ENCODE measurements around the gene CDH12. TPM values are rescaled to one million over a fixed set of nuclear protein-coding genes. Genes with fewer than 3 reads are reported as not detected.
"Not testable (repeated sequence)": the region's sequence is repeated elsewhere in the genome, so short reads cannot be mapped to it uniquely, and the experiment has no call there.

Gene CDH12
- total RNA-seq, 1 experiment from 2014 or later = not detected

- Histone ChIP-seq H3K9ac (ENCODE audit: extremely low read depth, insufficient read length, low read length) (no peak overlapping the region), H3K4me1 (ENCODE audit: insufficient read depth, low read length) (no peaks in the 10 kb centered on the region), H4K20me1 (ENCODE audit: control insufficient read depth, insufficient read depth, insufficient read length) (no peaks in the 10 kb centered on the region), H3K27me3 (ENCODE audit: insufficient read depth, low read length) (no peaks in the 10 kb centered on the region), H3K9me3 (ENCODE audit: control insufficient read depth, low read depth, low read length) (no peaks in the 10 kb centered on the region), H4K8ac (replicated peaks; ENCODE audit: insufficient read length, low read depth, low read length) (no peak overlapping the region), H4K91ac (ENCODE audit: insufficient read length, low read depth, low read length) (no peak overlapping the region), H3K56ac (ENCODE audit: insufficient read length, low read depth, low read length) (no peak overlapping the region), H3T11ph (ENCODE audit: low read length) (no peak overlapping the region), H2BK20ac (ENCODE audit: low read depth, low read length, poor library complexity, severe bottlenecking) (no peak overlapping the region), H3K79me2 (ENCODE audit: insufficient read depth, low read length) (no peaks in the 10 kb centered on the region), H2BK15ac (ENCODE audit: low read depth, low read length) (no peak overlapping the region), H3K4ac (ENCODE audit: low read depth, low read length) (no peak overlapping the region), H2AK5ac (ENCODE audit: insufficient read length, low read length) (no peak overlapping the region), H3K4me2 (ENCODE audit: insufficient read depth, insufficient read length, low read length) (no peak overlapping the region), H2BK5ac (ENCODE audit: insufficient read length, low read length) (no peak overlapping the region), H3K14ac (ENCODE audit: insufficient read depth, low read length) (no peak overlapping the region), H4K5ac (ENCODE audit: insufficient read length, low read depth, low read length) (no peak overlapping the region), H2BK12ac (ENCODE audit: insufficient read length, low read depth, low read length) (no peak overlapping the region), H3K79me1 (ENCODE audit: insufficient read depth, low read depth, low read length, poor library complexity, severe bottlenecking) (no peaks in the 10 kb centered on the region), H3K23ac (ENCODE audit: insufficient read length, low read depth, low read length) (no peak overlapping the region), H3K27ac (ENCODE audit: insufficient read length, low read depth, low read length) (no peak overlapping the region), H2AFZ (ENCODE audit: low read length) (no peak overlapping the region), H2BK120ac (ENCODE audit: low read depth, low read length, poor library complexity, severe bottlenecking) (no peak overlapping the region), H3K18ac (ENCODE audit: insufficient read length, low read depth, low read length) (no peak overlapping the region), H3K23me2 (ENCODE audit: insufficient read length, low read depth, low read length, poor library complexity, severe bottlenecking) (no peaks in the 10 kb centered on the region)
- Mint-ChIP-seq H3K4me3 (no peak overlapping the region), H3K27ac (no peak overlapping the region), H3K27me3 (ENCODE audit: low read depth) (no peaks in the 10 kb centered on the region), H3K4me1 (no peaks in the 10 kb centered on the region), H3K36me3 (ENCODE audit: insufficient read depth in 1 of 3, low read depth in 3 of 3) (peaks cover 0 to 11% (median 0%) of the 10 kb centered on the region in 3 experiments; a peak in 4 of 7 replicates), H3K9me3 (peaks cover 6 to 7% of the 10 kb centered on the region in 2 experiments; a peak in 3 of 5 replicates)
- no CpG with 5 or more reads among the region's 3 CpGs for WGBS (ENCODE audit: extremely low coverage, insufficient read length, low lambda C conversion rate)
- no peak for DNase-seq
- TF ChIP-seq CTCF (conservative IDR thresholded peaks at IDR 0.05) = no peak
These were observed 331.6 kb downstream of the CDH12 start for GRCh38 chr5:22521521-22521920.

GRCh38 chr5:22516497-22516896, 336.6 kb downstream of the CDH12 start:
- H4K5ac ChIP-seq (ENCODE audit: insufficient read length, low read depth, low read length); H3K23me2 ChIP-seq (ENCODE audit: insufficient read length, low read depth, low read length, poor library complexity, severe bottlenecking); H2BK15ac ChIP-seq (ENCODE audit: low read depth, low read length); H3K79me1 ChIP-seq (ENCODE audit: insufficient read depth, low read depth, low read length, poor library complexity, severe bottlenecking); H2AFZ ChIP-seq (ENCODE audit: low read length); H4K91ac ChIP-seq (ENCODE audit: insufficient read length, low read depth, low read length); H3K14ac ChIP-seq (ENCODE audit: insufficient read depth, low read length); H3K56ac ChIP-seq (ENCODE audit: insufficient read length, low read depth, low read length); H2BK12ac ChIP-seq (ENCODE audit: insufficient read length, low read depth, low read length); H3K23ac ChIP-seq (ENCODE audit: insufficient read length, low read depth, low read length); H3K9me3 ChIP-seq (ENCODE audit: control insufficient read depth, low read depth, low read length); H2AK5ac ChIP-seq (ENCODE audit: insufficient read length, low read length); H2BK5ac ChIP-seq (ENCODE audit: insufficient read length, low read length); H4K20me1 ChIP-seq (ENCODE audit: control insufficient read depth, insufficient read depth, insufficient read length); H3K9me3 Mint-ChIP-seq; H3K4me2 ChIP-seq (ENCODE audit: insufficient read depth, insufficient read length, low read length); H3T11ph ChIP-seq (ENCODE audit: low read length); H3K27me3 ChIP-seq (ENCODE audit: insufficient read depth, low read length); DNase-seq; H3K4ac ChIP-seq (ENCODE audit: low read depth, low read length); H3K27ac Mint-ChIP-seq; H3K4me1 ChIP-seq (ENCODE audit: insufficient read depth, low read length); H2BK120ac ChIP-seq (ENCODE audit: low read depth, low read length, poor library complexity, severe bottlenecking); H3K27me3 Mint-ChIP-seq (ENCODE audit: low read depth); H3K18ac ChIP-seq (ENCODE audit: insufficient read length, low read depth, low read length); H2BK20ac ChIP-seq (ENCODE audit: low read depth, low read length, poor library complexity, severe bottlenecking); H3K9ac ChIP-seq (ENCODE audit: extremely low read depth, insufficient read length, low read length); H3K4me3 Mint-ChIP-seq; H3K27ac ChIP-seq (ENCODE audit: insufficient read length, low read depth, low read length); H4K8ac ChIP-seq (replicated peaks; ENCODE audit: insufficient read length, low read depth, low read length); H3K79me2 ChIP-seq (ENCODE audit: insufficient read depth, low read length); H3K4me1 Mint-ChIP-seq; H3K36me3 Mint-ChIP-seq (ENCODE audit: insufficient read depth in 1 of 3, low read depth in 3 of 3): not testable (repeated sequence)
- no CpG with 5 or more reads among the region's 7 CpGs for WGBS (ENCODE audit: extremely low coverage, insufficient read length, low lambda C conversion rate)
